ENCODE data around the gene MAP3K10. TPM values are rescaled to one million over a fixed set of nuclear protein-coding genes. Genes with fewer than 3 reads are reported as not detected.
"Not testable (repeated sequence)": the region's sequence is repeated elsewhere in the genome, so short reads cannot be mapped to it uniquely, and the experiment has no call there.

The MAP3K10 gene
- total RNA-seq, 1 donor from 2014 or later = 17.2 TPM

- H3K9me3 ChIP-seq = no peaks in the 10 kb centered on the region
- ATAC-seq (no peak), DNase-seq (no peak)
- no peak overlapping the region for H3K4me3 ChIP-seq
- no peak overlapping the region for H3K27ac ChIP-seq
- intact Hi-C loops (cut with DNase I) = loop anchor here (5.0 kb wide), 1 partner anchor 59 kb away; no protein-coding TSS in a partner anchor
- peaks cover 29% of the 10 kb centered on the region for H3K27me3 ChIP-seq
- H3K36me3 ChIP-seq = peaks cover 3% of the 10 kb centered on the region
- no peak for TF ChIP-seq CTCF (IDR thresholded peaks at IDR 0.05)
- H3K4me1 ChIP-seq = no peaks in the 10 kb centered on the region
Measured at GRCh38 chr19:40216013-40216776, 25.0 kb downstream of the MAP3K10 start.

GRCh38 chr19:40216777-40217026, 25.5 kb downstream of the MAP3K10 start:
- H3K27me3 ChIP-seq = peaks cover 29% of the 10 kb centered on the region
- intact Hi-C loops (cut with DNase I) = loop anchor here (5.0 kb wide), 1 partner anchor 59 kb away; no protein-coding TSS in a partner anchor
- H3K9me3 ChIP-seq = no peaks in the 10 kb centered on the region
- TF ChIP-seq CTCF (IDR thresholded peaks at IDR 0.05) = no peak
- DNase-seq (no peak), ATAC-seq (no peak)
- H3K4me1 ChIP-seq = no peaks in the 10 kb centered on the region
- H3K27ac ChIP-seq = no peak overlapping the region
- no peaks in the 10 kb centered on the region for H3K36me3 ChIP-seq
- no peak overlapping the region for H3K4me3 ChIP-seq

GRCh38 chr19:40217027-40217810, 26.0 kb downstream of the MAP3K10 start:
- no peaks in the 10 kb centered on the region for H3K4me1 ChIP-seq
- peaks cover 29% of the 10 kb centered on the region for H3K27me3 ChIP-seq
- ATAC-seq = peak; percentile 36
- H3K36me3 ChIP-seq = no peaks in the 10 kb centered on the region
- intact Hi-C loops (cut with DNase I) = loop anchor here (5.0 kb wide), 1 partner anchor 60 kb away; no protein-coding TSS in a partner anchor
- no peak overlapping the region for H3K4me3 ChIP-seq
- TF ChIP-seq CTCF (IDR thresholded peaks at IDR 0.05) = peak; percentile 26
- no peak overlapping the region for H3K27ac ChIP-seq
- DNase-seq = peak; percentile 82
- no peaks in the 10 kb centered on the region for H3K9me3 ChIP-seq

- Histone ChIP-seq H3K4me3 (no peak within 1 kb of the TSS), H3K27me3 (peaks cover 31% of the 10 kb centered on the region), H3K4me1 (peaks cover 3% of the 10 kb centered on the region), H3K36me3 (no peaks in the 10 kb centered on the region), H3K9me3 (no peaks in the 10 kb centered on the region), H3K27ac (no peak within 1 kb of the TSS)
- intact Hi-C loops (cut with DNase I) = loop anchor here (5.0 kb wide), 1 partner anchor 61 kb away; no protein-coding TSS in a partner anchor
- no peak for TF ChIP-seq CTCF (IDR thresholded peaks at IDR 0.05)
- ATAC-seq (peak; percentile 2), DNase-seq (no peak)
Measured at GRCh38 chr19:40217934-40218890, 27.0 kb downstream of the MAP3K10 start, which contains the start of gene TTC9B. TSS of gene TTC9B (minus strand) at chr19:40218384. CDS start at chr19:40218381, 3 bp downstream.

GRCh38 chr19:40219029-40219428, 27.8 kb downstream of the MAP3K10 start:
- not testable (repeated sequence) for H3K4me1 ChIP-seq, H3K4me3 ChIP-seq, DNase-seq, H3K27ac ChIP-seq, H3K36me3 ChIP-seq, ATAC-seq, H3K9me3 ChIP-seq
- intact Hi-C loops (cut with DNase I) = loop anchor here (5.0 kb wide), 1 partner anchor 62 kb away; no protein-coding TSS in a partner anchor
- H3K27me3 ChIP-seq = peaks cover 39% of the 10 kb centered on the region

Data from upper lobe of right lung (tissue), 1 donor.